GM12875 (cell line): ENCODE results near the gene MCTP2.

Experiments used
- H3K4me3 ChIP-seq: one replicate; pipeline ENCODE4 v1.5.1; 2011; ENCODE audit warnings: low read depth, low read length, control low read depth
- TF ChIP-seq, protein P1 (sequence below): IDR thresholded peaks from 2 replicates; pipeline ENCODE4 v1.5.1; 2011; ENCODE audit warnings: low read depth, mild to moderate bottlenecking, control low read depth, inconsistent platforms, low read length, moderate library complexity, borderline replicate concordance; ENCODE audit not compliant: insufficient read depth

The MCTP2 gene

DNA sequence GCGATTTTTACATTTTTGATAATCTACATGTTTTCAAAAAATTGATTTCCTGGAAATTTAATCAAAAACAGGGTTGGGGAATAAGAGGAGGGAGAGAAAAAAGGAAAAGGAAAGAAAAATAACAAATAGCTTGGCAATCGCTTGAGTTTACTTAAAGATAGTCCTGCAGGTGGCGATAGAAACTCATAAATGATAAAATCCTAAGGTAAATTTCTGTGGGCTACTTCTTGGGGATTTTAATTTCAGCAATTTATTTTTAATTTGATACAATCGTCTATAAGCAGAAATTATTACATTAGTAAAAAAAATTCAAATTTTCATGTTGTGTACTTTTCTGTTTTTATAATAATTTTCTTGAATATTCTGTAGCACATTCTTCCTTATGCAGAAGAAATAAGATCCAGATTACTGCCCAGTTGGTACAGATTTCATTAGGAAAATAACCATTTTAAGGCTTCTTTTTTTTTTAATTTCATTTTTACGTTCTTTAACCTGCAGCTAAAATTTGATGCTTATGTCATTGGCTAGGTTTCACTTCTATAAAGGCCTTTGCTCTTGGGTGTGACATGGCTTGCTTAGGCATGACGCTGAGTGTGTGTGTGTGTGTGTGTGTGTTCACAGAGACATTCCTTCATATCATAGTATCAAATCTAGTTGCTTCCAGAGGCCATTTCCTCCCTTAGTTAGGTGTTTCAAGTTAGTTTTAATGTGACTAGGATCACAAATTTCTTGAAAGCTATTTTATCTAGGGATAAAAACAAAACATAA is 181.8 kb downstream of the MCTP2 start:
- TF ChIP-seq, protein P1, sequence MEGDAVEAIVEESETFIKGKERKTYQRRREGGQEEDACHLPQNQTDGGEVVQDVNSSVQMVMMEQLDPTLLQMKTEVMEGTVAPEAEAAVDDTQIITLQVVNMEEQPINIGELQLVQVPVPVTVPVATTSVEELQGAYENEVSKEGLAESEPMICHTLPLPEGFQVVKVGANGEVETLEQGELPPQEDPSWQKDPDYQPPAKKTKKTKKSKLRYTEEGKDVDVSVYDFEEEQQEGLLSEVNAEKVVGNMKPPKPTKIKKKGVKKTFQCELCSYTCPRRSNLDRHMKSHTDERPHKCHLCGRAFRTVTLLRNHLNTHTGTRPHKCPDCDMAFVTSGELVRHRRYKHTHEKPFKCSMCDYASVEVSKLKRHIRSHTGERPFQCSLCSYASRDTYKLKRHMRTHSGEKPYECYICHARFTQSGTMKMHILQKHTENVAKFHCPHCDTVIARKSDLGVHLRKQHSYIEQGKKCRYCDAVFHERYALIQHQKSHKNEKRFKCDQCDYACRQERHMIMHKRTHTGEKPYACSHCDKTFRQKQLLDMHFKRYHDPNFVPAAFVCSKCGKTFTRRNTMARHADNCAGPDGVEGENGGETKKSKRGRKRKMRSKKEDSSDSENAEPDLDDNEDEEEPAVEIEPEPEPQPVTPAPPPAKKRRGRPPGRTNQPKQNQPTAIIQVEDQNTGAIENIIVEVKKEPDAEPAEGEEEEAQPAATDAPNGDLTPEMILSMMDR, result no peak
- no peak overlapping the region for H3K4me3 ChIP-seq

DNA sequence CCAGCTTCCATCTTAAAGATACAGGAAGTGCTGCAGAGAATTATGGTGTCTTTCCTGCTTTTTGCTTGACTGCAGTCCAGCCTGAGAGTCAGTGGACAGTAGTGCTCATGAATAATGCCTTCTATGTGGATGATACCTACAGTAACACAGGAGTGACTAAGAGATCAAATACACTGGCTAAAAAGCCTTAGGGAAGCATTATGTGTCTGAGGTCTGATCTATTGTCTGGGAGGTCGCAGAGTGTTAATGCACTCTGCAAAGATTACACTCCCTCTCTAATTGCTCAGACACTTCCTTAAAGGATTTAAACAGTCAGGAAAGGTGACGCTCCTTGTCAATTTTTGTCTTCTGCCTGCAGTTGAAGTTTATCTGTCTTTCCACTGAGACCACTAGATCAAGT is 183.6 kb downstream of the MCTP2 start:
- H3K4me3 ChIP-seq, result no peak overlapping the region
- TF ChIP-seq, protein P1, result no peak

DNA sequence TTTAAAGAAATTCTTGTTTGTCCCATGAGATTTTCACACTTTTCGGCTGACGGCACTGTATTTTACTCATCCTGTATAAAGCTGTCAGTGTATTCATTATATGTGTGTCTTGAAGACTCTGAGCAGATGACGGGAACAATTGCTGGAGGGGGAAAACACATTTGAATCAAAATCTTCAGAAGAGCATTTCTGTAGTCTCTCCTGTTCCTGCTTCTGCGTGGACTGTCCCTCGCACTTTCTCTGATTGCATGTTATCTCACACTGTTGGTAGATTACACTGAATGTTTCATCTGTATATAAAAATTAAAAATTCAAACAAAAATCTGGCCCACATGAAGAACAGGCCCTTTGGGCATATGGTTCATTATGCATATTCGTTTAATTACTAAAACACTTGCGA is 184.9 kb downstream of the MCTP2 start:
- H3K4me3 ChIP-seq, result no peak overlapping the region
- TF ChIP-seq, protein P1, result no peak

DNA sequence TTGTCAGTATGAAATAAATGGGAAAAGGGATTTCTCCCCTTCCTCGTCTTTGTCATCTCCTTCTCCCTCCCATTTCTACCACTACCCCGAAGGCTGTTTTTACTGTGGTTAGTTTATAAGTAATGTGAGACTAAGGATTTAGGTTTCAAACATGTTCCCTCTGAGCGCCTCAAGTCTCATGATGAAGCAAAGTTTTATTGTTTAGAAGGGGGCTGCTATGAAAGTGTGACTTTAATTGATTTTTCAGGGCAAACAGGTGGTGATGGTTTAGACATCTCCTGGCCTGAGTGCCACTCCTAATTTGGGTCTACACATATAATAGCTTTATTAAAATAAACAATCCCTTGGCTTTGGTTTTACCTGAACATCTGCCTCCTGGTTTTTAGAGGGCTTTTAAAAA is 185.5 kb downstream of the MCTP2 start:
- TF ChIP-seq, protein P1, result no peak
- no peak overlapping the region for H3K4me3 ChIP-seq

DNA sequence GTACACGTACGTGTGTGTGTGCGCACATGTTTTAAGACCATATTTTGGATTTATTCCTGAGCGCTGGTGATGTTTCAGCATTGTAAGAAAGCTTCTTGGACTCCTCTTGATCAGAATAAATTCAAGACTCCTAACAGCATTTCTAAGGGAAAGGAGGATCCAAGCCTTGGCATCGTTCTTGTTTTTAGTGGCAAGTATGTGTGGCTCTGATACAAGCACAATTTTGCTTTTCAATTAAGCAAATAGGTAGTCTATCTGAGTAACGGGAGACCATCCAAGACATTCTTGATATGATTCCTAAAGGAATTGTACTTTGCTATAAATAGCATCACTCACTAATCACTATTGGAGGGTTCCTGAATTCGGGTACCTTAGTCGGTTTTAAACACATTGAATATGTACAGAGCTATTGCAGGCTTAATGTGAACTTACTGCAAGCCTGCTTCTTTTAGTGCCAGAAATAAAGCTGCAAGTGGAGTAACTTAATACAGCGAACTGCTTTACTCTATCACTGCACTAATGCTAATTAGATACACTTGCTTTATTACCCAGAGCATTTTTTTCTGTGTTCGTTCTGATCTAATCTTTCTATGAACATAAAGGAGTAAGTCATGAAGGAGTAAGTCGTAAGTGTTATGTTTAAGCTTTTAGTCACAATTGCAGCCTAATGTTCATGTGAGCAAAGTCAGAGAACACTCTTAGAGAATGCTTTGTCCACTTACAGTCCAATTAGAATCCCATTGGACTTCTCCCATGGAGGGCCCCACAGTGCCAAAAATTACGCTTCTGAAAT is 186.3 kb downstream of the MCTP2 start:
- TF ChIP-seq, protein P1, result no peak
- H3K4me3 ChIP-seq, result no peak overlapping the region

DNA sequence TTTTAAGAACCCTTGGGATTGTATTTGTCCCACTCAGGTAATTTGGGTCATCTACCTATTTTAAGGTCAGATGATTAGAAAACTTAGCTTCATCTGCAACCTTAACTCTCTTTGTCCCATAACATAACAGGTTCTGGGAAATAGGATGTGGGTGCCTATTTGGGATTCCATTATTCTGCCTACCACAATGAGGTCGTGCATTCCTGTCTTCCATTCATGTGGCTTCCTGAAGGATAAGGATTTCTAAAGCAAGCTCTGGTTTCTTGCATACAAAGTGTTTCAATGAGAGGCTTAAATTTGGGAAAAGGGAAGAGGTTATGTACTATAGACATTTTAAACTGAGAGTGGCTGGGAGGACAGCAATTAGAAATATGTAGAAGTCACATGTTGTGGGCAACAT is 190.3 kb downstream of the MCTP2 start:
- TF ChIP-seq, protein P1, result no peak
- no peak overlapping the region for H3K4me3 ChIP-seq
